HG03066 (cell line): ENCODE measurements around the gene OVCA2.

Source experiments
- ATAC-seq: cut with Tn5 transposase; IDR thresholded peaks from one replicate; pipeline ENCODE4 v1.9.1; 2021; ENCODE audit warnings: low read depth; ENCODE audit not compliant: unreplicated experiment

The OVCA2 gene

GRCh38 chr17:2041561-2042389 is at the start of gene OVCA2:
TSS of gene OVCA2 (plus strand) at chr17:2042022. CDS start at chr17:2042048, 26 bp downstream.
- ATAC-seq: peak; percentile 91

GRCh38 chr17:1992541-1992940 is 49.3 kb upstream of the OVCA2 start:
- no peak for ATAC-seq

GRCh38 chr17:1994707-1995106 is 47.1 kb upstream of the OVCA2 start:
- ATAC-seq: no peak

GRCh38 chr17:1995321-1995892 is 46.4 kb upstream of the OVCA2 start:
- no peak for ATAC-seq

- ATAC-seq: no peak
Measured at GRCh38 chr17:1995907-1996799, 45.7 kb upstream of the OVCA2 start.

GRCh38 chr17:1996800-1997288 is 45.0 kb upstream of the OVCA2 start:
- no peak for ATAC-seq

GRCh38 chr17:1997289-1997926 is 44.4 kb upstream of the OVCA2 start:
- ATAC-seq: no peak

- ATAC-seq: no peak
Measured at GRCh38 chr17:1997927-1998742, 43.7 kb upstream of the OVCA2 start.

- no peak for ATAC-seq
Measured at GRCh38 chr17:1999557-2000251, 42.1 kb upstream of the OVCA2 start.

GRCh38 chr17:2002767-2003329 is 39.0 kb upstream of the OVCA2 start:
- no peak for ATAC-seq

GRCh38 chr17:2003525-2003924 is 38.3 kb upstream of the OVCA2 start:
- ATAC-seq: no peak

- ATAC-seq: no peak
Measured at GRCh38 chr17:2004435-2004952, 37.3 kb upstream of the OVCA2 start.

- ATAC-seq: no peak
Measured at GRCh38 chr17:2008332-2009126, 33.3 kb upstream of the OVCA2 start.

GRCh38 chr17:2009737-2010136 is 32.1 kb upstream of the OVCA2 start:
- ATAC-seq: no peak

GRCh38 chr17:2011411-2012371 is 30.1 kb upstream of the OVCA2 start:
- ATAC-seq: no peak

- no peak for ATAC-seq
Measured at GRCh38 chr17:2012499-2012898, 29.3 kb upstream of the OVCA2 start.
